ENCODE data around the gene IL36RN. TPM values are rescaled to one million over a fixed set of nuclear protein-coding genes. Genes with fewer than 3 reads are reported as not detected.

The IL36RN gene
- total RNA-seq, 1 experiment from 2014 or later, result not detected

- intact Hi-C loops (cut with micrococcal nuclease; ENCODE audit: unreplicated experiment), result no loop called here
- Histone ChIP-seq H3K4me1 (ENCODE audit: insufficient read depth, low read length, poor library complexity, severe bottlenecking) (no peaks in the 10 kb centered on the region), H3K27me3 (replicated peaks; ENCODE audit: insufficient read depth, low read depth, low read length, poor library complexity) (peaks cover 79% of the 10 kb centered on the region), H3K9me3 (ENCODE audit: low read depth, low read length, poor library complexity, severe bottlenecking) (no peaks in the 10 kb centered on the region), H3K4me3 (ENCODE audit: low read depth, low read length, poor library complexity, severe bottlenecking) (no peak overlapping the region), H3K36me3 (ENCODE audit: insufficient read depth, low read length, poor library complexity, severe bottlenecking) (no peaks in the 10 kb centered on the region), H3K27ac (ENCODE audit: low read depth, low read length, poor library complexity, severe bottlenecking) (no peak overlapping the region)
- BruUV-seq (replicated peaks), result no TSS peak
- ChIA-PET CTCF (no interaction called here), POLR2A (ENCODE audit: low non-redundant PET) (no interaction called here)
- TF ChIP-seq, protein P1, sequence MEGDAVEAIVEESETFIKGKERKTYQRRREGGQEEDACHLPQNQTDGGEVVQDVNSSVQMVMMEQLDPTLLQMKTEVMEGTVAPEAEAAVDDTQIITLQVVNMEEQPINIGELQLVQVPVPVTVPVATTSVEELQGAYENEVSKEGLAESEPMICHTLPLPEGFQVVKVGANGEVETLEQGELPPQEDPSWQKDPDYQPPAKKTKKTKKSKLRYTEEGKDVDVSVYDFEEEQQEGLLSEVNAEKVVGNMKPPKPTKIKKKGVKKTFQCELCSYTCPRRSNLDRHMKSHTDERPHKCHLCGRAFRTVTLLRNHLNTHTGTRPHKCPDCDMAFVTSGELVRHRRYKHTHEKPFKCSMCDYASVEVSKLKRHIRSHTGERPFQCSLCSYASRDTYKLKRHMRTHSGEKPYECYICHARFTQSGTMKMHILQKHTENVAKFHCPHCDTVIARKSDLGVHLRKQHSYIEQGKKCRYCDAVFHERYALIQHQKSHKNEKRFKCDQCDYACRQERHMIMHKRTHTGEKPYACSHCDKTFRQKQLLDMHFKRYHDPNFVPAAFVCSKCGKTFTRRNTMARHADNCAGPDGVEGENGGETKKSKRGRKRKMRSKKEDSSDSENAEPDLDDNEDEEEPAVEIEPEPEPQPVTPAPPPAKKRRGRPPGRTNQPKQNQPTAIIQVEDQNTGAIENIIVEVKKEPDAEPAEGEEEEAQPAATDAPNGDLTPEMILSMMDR (conservative IDR thresholded peaks at IDR 0.05; ENCODE audit: low read depth, low read length), result no peak
- TF ChIP-seq EZH2 (IDR thresholded peaks at IDR 0.05; ENCODE audit: borderline replicate concordance, low read depth, low read length, poor library complexity, severe bottlenecking), result no peak
- no peak for DNase-seq (ENCODE audit: low spot score)
Observed at GRCh38 chr2:113027691-113028090, 31.3 kb upstream of the IL36RN start.

DNA sequence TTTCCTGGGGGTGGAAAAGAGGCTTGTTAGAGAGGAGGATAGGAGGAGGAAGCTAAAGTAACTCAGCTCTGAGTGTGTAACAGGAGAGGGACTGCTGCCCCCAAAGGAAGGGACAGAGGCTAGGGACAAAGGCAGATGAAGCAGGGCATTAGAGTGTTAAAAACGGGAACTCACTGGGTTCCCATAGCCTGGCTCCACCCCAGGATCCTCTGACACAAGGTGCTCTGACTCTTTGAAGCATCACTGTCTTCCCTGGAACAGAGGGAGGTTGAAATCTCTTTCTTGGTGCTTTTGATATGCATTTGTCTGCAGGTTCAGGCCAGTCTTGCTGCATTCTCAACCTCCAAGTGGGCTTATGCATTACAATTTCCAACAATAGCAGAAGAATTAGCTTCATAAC is 30.9 kb upstream of the IL36RN start:
- intact Hi-C loops (cut with micrococcal nuclease; ENCODE audit: unreplicated experiment), result no loop called here
- CTCF ChIA-PET, result no interaction called here
- no peak overlapping the region for H3K4me3 ChIP-seq (ENCODE audit: low read depth, low read length, poor library complexity, severe bottlenecking)
- H3K27me3 ChIP-seq (replicated peaks; ENCODE audit: insufficient read depth, low read depth, low read length, poor library complexity), result peaks cover 78% of the 10 kb centered on the region
- H3K36me3 ChIP-seq (ENCODE audit: insufficient read depth, low read length, poor library complexity, severe bottlenecking), result no peaks in the 10 kb centered on the region
- POLR2A ChIA-PET (ENCODE audit: low non-redundant PET), result no interaction called here
- no peaks in the 10 kb centered on the region for H3K4me1 ChIP-seq (ENCODE audit: insufficient read depth, low read length, poor library complexity, severe bottlenecking)
- no peak for DNase-seq (ENCODE audit: low spot score)
- no peaks in the 10 kb centered on the region for H3K9me3 ChIP-seq (ENCODE audit: low read depth, low read length, poor library complexity, severe bottlenecking)
- TF ChIP-seq EZH2 (IDR thresholded peaks at IDR 0.05; ENCODE audit: borderline replicate concordance, low read depth, low read length, poor library complexity, severe bottlenecking), result no peak
- TF ChIP-seq, protein P1 (conservative IDR thresholded peaks at IDR 0.05; ENCODE audit: low read depth, low read length), result no peak
- H3K27ac ChIP-seq (ENCODE audit: low read depth, low read length, poor library complexity, severe bottlenecking), result no peak overlapping the region
- BruUV-seq (replicated peaks), result no TSS peak

- H3K4me1 ChIP-seq (ENCODE audit: insufficient read depth, low read length, poor library complexity, severe bottlenecking), result no peaks in the 10 kb centered on the region
- no peaks in the 10 kb centered on the region for H3K9me3 ChIP-seq (ENCODE audit: low read depth, low read length, poor library complexity, severe bottlenecking)
- no peak overlapping the region for H3K4me3 ChIP-seq (ENCODE audit: low read depth, low read length, poor library complexity, severe bottlenecking)
- TF ChIP-seq EZH2 (IDR thresholded peaks at IDR 0.05; ENCODE audit: borderline replicate concordance, low read depth, low read length, poor library complexity, severe bottlenecking), result no peak
- TF ChIP-seq, protein P1 (conservative IDR thresholded peaks at IDR 0.05; ENCODE audit: low read depth, low read length), result no peak
- BruUV-seq (replicated peaks), result no TSS peak
- POLR2A ChIA-PET (ENCODE audit: low non-redundant PET), result no interaction called here
- no peaks in the 10 kb centered on the region for H3K36me3 ChIP-seq (ENCODE audit: insufficient read depth, low read length, poor library complexity, severe bottlenecking)
- H3K27me3 ChIP-seq (replicated peaks; ENCODE audit: insufficient read depth, low read depth, low read length, poor library complexity), result peaks cover 39% of the 10 kb centered on the region
- intact Hi-C loops (cut with micrococcal nuclease; ENCODE audit: unreplicated experiment), result no loop called here
- H3K27ac ChIP-seq (ENCODE audit: low read depth, low read length, poor library complexity, severe bottlenecking), result no peak overlapping the region
- CTCF ChIA-PET, result no interaction called here
- no peak for DNase-seq (ENCODE audit: low spot score)
Observed at GRCh38 chr2:113032737-113033136, 26.3 kb upstream of the IL36RN start.

Data from A673 (cell line).